ENCODE results near the gene ADGRE1.
"Not testable (repeated sequence)": the region's sequence is repeated elsewhere in the genome, so short reads cannot be mapped to it uniquely, and the experiment has no call there.

Gene ADGRE1, protein sequence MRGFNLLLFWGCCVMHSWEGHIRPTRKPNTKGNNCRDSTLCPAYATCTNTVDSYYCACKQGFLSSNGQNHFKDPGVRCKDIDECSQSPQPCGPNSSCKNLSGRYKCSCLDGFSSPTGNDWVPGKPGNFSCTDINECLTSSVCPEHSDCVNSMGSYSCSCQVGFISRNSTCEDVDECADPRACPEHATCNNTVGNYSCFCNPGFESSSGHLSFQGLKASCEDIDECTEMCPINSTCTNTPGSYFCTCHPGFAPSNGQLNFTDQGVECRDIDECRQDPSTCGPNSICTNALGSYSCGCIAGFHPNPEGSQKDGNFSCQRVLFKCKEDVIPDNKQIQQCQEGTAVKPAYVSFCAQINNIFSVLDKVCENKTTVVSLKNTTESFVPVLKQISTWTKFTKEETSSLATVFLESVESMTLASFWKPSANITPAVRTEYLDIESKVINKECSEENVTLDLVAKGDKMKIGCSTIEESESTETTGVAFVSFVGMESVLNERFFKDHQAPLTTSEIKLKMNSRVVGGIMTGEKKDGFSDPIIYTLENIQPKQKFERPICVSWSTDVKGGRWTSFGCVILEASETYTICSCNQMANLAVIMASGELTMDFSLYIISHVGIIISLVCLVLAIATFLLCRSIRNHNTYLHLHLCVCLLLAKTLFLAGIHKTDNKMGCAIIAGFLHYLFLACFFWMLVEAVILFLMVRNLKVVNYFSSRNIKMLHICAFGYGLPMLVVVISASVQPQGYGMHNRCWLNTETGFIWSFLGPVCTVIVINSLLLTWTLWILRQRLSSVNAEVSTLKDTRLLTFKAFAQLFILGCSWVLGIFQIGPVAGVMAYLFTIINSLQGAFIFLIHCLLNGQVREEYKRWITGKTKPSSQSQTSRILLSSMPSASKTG

GRCh38 chr19:6887316-6887715 is at the start of gene ADGRE1:
Gene ADGRE1 (plus strand): TSS chr19:6887579. CDS start chr19:6887609, 30 bp downstream.
- DNase-seq, result peak; percentile 45

DNA sequence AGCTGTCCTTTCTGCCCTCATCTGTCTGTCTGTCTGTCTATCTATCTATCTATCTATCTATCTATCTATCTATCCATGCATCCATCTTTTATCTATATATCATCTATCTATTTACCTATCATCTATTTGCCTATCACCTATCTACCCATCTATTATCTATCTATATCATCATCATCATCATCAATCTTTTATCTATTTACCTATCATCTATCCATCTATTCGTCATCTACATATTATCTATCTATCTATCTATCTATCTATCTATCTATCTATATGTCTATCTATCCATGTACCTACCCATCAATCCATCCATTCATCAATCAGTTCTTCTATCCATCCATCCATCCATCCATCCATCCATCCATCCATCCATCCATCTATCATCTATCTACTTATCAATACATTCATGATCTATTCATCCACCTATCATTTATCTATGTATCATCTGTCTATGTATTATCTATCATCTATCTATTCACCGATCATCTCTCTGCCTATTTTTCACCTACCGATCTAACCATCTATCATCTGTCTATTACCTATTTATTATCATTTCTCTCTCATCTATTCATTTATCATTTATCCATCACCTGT is 49.2 kb upstream of the ADGRE1 start:
- DNase-seq, result no peak

GRCh38 chr19:6842871-6843607 is 44.3 kb upstream of the ADGRE1 start:
- no peak for DNase-seq

DNA sequence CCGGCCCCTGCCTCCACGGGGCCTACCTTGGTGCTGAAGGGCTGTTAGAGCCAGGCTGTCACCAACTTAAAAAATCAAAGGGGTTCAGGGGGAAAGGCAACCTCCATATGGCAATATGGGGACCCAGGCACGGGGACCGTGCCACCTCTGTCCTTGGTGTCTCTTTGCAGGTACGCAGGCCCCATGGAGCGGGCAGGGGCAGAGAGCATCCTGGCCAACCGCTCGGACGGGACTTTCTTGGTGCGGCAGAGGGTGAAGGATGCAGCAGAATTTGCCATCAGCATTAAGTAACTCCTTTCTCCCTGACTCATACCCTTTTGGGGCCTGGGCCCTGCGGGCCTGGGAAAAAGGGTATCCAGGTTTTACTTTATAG is 39.6 kb upstream of the ADGRE1 start:
- DNase-seq, result no peak

DNA sequence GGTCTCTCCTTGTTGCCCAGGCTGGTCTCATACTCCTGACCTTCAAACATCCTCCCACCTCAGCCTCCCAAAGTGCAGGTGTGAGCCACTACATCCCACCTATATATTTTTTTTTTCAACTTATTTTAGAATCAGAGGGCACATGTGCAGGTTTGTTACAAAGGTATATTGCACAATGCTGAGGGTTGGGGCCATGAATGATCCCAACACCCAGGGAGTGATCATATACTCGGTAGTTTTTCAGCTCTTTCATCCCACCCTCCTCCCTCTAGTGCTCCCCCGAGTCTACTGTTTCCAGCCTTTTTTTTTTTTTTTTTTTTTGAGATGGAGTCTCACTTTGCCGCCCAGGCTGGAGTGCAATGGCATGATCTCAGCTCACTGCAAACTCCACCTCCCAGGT is 38.4 kb upstream of the ADGRE1 start:
- no peak for DNase-seq

- DNase-seq, result no peak
These were observed 37.5 kb upstream of the ADGRE1 start for GRCh38 chr19:6849876-6850275.

GRCh38 chr19:6851359-6851758 is 36.0 kb upstream of the ADGRE1 start:
- no peak for DNase-seq

DNA sequence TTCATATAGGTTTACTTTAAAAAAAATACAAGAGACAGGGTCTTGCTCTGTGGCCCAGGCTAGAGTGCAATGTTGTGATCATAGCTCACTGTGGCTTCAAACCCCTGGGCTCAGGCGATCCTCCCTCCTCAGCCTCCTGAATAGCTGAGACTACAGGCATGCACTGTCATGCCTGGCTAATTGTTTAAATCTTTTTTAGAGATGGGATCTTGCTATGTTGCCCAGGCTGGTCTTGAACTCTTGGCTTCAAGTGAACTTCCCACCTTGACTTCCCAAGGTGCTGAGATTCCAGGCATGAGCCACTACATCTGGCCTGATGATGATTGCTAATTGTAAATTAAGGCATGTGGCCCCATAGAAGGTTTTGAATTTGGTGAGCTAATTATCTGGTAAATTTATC is 35.4 kb upstream of the ADGRE1 start:
- no peak for DNase-seq

DNA sequence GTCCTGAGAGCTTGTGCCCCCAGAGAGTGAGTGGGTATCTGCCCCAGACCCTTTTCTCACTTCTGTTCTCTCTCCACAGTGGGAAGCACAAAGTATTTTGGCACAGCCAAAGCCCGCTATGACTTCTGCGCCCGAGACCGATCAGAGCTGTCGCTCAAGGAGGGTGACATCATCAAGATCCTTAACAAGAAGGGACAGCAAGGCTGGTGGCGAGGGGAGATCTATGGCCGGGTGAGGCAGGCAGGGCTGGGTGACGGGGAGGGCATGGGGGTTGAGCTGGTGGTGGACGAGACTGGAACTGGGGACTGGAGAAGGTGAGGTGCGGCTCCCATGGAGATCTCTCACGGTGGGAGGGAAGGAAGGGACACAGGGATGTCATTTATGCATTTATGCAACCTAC is 33.5 kb upstream of the ADGRE1 start:
- DNase-seq, result no peak

GRCh38 chr19:6854758-6855157 is 32.6 kb upstream of the ADGRE1 start:
- DNase-seq, result no peak

- DNase-seq, result no peak
These were observed 30.5 kb upstream of the ADGRE1 start for GRCh38 chr19:6856749-6857372.

DNA sequence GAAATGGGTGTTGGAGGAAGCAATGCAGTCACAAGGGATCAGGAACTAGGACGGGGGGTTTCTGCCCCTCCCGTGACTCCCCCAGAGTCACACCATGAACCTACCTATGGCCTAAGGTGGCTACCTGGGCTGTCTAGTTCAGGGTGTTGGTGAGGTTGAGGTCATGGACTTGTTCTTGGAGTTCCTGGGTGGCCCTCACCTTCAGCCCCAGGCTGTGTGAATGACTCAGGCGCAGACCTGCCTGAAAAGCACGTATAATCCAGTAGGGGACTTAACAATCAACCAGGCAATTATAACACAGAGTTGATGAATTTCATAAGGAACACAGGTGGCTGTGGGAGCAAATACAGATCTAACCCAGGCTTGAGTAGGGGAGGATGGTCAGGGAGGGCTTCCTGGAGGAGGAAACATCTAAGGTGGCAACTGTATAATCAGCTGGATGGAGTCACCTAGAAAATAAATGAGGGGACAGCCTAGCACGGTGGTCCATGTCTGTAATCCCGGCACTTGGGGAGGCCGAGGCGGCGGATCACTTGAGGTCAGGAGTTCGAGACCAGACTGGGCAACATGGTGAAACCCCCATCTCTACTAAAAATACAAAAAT is 25.6 kb upstream of the ADGRE1 start:
- DNase-seq, result no peak

DNA sequence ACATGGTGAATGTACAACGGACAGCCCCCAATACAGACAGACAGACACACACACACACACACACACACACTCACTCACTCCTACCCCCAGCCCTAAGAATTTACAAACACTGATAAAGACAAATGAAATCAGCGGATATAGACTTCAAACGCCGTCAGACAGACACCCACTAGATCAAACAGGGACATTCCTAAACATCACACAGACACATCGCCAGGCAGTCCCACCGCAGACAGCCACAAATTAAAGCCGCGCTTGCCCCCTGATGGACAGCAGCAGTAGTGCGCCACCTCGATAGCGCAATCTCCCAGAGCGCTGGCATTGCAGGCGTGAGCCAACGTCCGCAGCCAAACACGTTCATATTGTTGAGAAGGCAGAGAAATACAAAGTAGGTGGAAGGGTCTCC is 24.7 kb upstream of the ADGRE1 start:
- DNase-seq, result peak; percentile 90

DNA sequence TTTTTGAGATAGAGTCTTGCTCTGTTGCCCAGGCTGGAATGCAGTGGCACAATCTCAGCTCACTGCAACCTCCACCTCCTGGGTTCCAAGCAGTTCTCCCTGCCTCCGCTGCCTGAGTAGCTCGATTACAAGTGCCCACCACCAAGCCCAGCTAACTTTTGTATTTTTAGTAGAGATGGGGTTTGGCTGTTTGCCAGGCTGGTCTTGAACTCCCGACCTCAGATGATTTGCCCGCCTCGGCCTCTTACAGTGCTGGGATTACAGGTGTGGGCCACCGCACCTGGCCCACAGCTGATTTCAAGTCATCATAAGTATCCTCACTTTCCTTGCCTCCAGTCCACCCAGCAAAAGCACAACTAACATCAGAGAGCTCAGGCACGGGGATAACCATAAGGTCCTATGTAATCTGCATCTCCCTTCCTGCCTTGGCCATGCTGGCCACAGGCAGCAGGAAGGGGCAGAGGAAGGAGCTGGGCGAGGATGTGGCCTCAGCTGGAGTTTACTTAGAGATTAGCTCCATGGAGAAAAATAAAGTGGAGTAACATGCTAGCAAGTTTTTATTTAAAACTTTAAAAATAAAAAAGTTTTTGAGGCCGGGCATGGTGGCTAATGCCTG is 22.9 kb upstream of the ADGRE1 start:
- no peak for DNase-seq

GRCh38 chr19:6865849-6866248 is 21.5 kb upstream of the ADGRE1 start:
- no peak for DNase-seq

DNA sequence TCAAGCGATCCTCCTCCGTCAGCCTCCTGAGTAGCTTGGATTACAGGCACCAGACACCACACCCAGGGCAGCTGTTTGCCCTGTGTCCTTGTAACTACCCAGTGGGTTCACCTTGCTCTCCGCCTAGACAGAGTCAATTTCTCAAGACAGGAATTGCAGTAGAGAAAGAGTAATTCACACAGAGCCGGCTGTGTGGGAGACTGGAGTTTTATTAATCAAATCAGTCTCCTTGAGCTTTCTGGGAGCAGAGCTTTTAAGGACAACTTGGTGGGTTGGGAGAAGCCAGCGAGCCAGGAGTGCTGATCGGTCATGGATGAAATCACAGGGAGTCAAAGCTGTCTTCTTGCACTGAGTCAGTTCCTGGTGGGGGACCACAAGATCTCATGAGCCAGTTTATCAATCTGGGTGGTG is 20.6 kb upstream of the ADGRE1 start:
- no peak for DNase-seq

DNA sequence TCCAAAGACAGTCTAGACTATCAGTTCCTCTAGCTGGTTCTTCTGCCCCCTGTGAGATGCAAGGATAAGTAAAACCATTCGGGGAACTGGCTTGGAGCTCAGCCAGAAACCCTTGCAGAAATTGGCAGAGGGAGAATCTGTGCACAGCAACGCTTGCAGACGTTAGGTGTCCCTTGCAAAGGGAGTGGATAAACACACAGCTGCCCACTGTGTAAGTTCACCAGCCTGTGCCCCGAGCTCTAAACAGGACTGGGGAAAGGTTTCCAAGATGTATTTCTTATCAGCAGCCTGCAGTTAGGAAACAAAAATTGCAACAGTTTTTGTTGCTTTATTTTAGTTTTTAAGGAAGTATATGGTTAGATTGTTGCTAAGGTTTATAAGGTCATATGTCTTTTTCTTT is 19.0 kb upstream of the ADGRE1 start:
- DNase-seq, result no peak

DNA sequence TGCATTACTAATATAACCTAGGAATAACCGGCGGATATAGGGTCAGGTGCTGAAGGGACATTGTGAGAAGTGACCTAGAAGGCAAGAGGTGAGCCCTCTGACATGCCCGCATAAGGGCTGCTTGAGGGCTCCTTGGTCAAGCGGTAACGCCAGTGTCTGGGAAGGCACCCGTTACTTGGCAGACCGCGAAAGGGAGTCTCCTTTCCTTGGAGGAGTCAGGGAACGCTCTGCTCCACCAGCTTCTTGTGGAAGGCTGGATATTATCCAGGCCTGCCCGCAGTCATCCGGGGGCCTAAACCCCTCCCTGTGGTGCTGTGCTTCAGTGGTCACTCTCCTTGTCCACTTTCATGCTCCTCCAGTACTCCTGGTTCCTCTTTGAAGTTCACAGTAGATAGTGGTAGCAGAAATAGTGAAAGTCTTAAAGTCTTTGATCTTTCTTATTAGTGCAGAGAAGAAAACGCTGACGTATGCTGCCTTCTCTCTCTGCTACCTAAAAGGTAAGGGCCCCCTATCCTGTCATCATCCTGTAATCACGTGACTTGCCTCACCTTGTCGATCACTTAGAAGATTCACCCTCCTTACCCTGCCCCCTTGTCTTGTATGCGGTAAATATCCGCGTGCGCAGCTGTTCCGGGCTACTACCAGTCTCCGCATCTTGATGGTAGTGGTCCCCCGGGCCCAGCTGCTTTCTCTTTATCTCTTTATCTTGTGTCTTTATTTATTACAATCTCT is 18.1 kb upstream of the ADGRE1 start:
- not testable (repeated sequence) for DNase-seq

DNA sequence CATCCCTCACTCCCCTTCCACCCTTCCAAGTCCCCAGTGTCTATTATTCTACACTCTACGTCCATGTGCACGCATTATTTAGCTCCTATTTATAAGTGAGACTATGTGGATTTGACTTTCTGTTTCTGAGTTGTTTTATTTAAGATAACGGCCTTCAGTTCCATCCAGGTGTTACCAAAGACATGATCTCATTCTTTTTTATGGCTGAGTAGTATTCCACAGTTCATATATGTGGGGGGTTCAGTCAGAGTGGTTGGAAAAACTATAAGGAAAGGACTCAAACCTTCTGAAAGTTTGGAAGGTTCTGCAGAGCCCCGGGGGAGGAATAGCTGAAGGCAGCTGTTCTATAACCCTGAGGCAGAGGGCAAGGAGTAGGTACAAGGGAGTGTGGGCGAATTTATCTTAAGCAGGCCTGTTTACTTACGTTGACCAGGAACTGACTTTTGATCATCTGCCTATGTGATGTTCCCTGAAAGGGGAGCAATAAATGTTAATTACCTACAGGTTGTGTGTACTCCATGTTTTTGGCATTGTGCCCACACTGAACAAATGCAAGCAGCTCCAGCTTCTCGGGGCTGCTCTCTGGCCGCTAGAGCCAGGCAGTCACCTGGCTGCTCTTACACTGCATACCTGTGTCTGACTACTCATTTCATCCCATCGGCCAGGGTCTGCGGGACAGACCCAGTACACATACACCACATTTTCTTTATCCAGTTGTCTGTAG is 13.5 kb upstream of the ADGRE1 start:
- DNase-seq, result no peak

DNA sequence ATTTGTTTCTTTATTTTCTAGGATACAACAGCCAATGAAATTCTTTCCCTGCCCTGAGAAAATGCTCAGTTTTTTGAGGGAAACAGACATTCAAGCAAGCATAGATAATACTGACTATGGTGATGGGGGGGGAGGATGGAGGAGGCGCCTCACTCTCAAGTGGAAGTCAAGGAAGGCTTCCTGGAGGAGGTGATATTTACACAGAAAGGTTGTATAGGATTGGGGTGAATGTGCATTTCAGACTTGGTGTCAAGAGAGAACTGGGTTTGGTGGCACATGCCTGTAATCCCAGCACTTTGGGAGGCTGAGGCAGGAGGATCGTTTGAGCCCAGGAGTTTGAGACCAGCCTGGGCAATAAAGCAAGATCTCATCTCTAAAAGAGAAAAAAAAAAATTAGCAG is 12.2 kb upstream of the ADGRE1 start:
- DNase-seq, result no peak
